NCI-H1105 treated with DMSO at 0.1 percent for 48 hours (cell line): ENCODE results near the gene BBS1.
"Not testable (repeated sequence)": the region's sequence is repeated elsewhere in the genome, so short reads cannot be mapped to it uniquely, and the experiment has no call there.

ENCODE experiments used
- DNase-seq: peaks from one replicate; lab custom pipeline; 2025; lab: John Stamatoyannopoulos, UW

The BBS1 gene

DNA sequence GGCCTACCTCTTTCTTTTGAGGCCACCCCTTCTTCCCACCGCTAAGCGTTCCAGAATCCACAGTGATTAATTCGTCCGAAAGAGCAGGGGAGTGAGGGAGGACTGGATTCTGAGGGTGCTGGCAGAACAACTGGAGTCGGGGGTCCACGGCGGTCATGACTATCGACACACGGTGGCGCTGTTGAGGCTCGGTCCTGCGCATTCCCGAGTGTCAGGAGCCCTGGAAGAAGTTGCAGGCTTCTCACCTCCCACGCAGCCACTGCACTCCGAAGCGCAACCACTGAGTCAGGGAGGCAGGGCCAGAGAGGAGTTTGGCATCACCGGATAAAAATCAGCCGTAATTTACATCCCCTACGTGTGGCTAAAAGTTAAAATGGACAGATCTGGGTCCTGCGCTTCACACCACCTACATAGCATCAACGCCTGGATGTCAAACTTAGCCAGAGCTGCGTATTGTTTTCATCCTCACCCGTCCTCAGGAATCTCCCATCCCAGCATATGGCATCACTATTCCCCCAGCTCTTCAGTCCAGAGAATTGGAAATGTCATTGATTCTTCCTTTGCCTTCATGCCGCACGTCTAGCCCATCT is 68.7 kb downstream of the BBS1 start:
- DNase-seq: no peak

DNA sequence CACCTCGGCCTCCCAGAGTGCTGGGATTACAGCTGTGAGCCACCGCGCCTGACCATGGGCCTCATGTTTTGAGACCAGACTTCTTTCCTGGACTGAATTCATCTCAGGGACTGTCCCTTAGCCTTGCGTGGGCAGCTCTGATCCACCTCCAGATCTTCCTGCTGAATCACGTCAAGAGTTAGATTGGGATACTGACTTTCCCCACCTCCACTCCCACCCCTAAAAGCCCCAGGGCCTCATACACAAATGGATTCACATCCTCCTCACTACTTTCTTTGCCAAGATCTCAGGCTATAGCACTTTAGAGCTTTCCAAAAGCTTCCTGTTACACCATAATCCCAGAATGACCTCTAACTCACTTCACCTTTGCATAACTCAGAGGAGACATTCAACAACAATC is 70.4 kb downstream of the BBS1 start:
- no peak for DNase-seq

DNA sequence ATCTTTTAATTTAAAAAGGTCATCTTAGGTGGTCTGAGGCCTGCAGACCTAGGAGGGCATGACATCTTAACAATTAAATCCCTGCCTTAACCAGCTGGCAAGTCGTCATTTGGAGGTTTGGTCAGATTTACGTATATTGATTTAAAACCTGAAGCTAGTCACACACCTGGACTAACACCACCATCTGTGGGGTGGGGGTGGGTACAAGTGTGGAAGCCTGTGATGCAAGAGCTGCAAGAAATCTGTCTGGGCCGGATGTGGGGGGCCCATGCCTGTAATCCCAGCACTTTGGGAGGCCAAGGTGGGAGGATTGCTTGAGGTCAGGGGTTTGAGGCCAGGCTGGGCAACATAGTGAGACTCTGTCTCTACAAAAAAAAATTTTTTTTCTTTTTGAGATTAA is 70.8 kb downstream of the BBS1 start:
- DNase-seq: no peak

DNA sequence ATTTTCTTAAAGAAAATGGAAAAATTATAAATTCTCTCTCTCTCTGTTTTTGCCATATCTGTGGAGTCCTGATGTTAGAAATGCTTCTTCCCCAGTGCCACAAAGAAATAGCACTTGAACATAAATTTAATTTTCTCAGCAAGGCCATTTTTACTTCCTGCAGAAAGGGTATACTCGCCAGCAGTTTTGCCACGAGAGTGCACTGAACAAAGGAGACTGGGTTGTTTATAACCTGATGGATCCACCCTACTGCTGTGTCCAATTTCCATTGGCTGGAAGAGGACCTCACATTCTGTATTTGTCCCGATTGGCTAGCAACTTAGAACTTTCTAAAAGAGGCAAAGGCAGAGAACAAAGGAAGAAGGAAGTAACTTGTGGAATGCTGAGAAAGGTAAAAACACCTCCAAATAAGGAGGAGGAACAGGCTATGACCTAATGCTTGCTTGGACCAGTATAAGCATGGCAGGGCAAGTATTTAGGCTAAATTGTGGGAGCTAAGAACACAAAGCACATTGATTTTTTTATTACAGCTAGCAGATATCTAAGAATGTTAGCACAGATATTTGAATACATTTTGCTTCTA is 72.2 kb downstream of the BBS1 start:
- DNase-seq: not testable (repeated sequence)
